RWPE2 (cell line): Measurements from ENCODE around the gene TNRC6C.

Experiments used
- ATAC-seq: fragments of 200-7000 bp; cut with Tn5 transposase; 3 replicates; pipeline ENCODE4 v1.9.1; 2021; ENCODE audit warnings: low read depth
- DNase-seq: peaks from one replicate; pipeline ENCODE4 v3.0.0-alpha.2; 2020; ENCODE audit warnings: low spot score
- H3K27ac ChIP-seq: fragments of 450-650 bp; 2 replicates; pipeline ENCODE4 v1.5.1; 2017; ENCODE audit warnings: mild to moderate bottlenecking; ENCODE audit not compliant: poor library complexity, severe bottlenecking
- H3K27me3 ChIP-seq: fragments of 250-450 bp; sonication (Bioruptor Pico); 2 replicates; pipeline ENCODE4 v1.5.1; 2021; ENCODE audit warnings: mild to moderate bottlenecking, moderate library complexity; ENCODE audit not compliant: insufficient read depth, poor library complexity, severe bottlenecking
- H3K36me3 ChIP-seq: fragments of 250-450 bp; sonication (Bioruptor Pico); 2 replicates; pipeline ENCODE4 v1.5.1; 2020; ENCODE audit warnings: low read depth, mild to moderate bottlenecking, moderate library complexity
- H3K4me1 ChIP-seq: fragments of 250-450 bp; sonication (Bioruptor Pico); 2 replicates; pipeline ENCODE4 v1.5.1; 2021; ENCODE audit warnings: mild to moderate bottlenecking, moderate library complexity; ENCODE audit not compliant: insufficient read depth, poor library complexity, severe bottlenecking
- H3K4me3 ChIP-seq: fragments of 250-450 bp; sonication (Bioruptor Pico); 2 replicates; pipeline ENCODE4 v1.5.1; 2021; ENCODE audit warnings: mild to moderate bottlenecking, moderate library complexity; ENCODE audit not compliant: severe bottlenecking
- H3K9me3 ChIP-seq: fragments of 250-450 bp; sonication (Bioruptor Pico); 2 replicates; pipeline ENCODE4 v1.5.1; 2021; ENCODE audit warnings: mild to moderate bottlenecking, moderate library complexity; ENCODE audit not compliant: severe bottlenecking
- CTCF ChIP-seq: fragments of 450-650 bp; IDR thresholded peaks from one replicate; pipeline ENCODE4 v1.5.1; 2017; ENCODE audit warnings: mild to moderate bottlenecking, moderate library complexity; ENCODE audit not compliant: poor library complexity, severe bottlenecking

TNRC6C gene

DNA sequence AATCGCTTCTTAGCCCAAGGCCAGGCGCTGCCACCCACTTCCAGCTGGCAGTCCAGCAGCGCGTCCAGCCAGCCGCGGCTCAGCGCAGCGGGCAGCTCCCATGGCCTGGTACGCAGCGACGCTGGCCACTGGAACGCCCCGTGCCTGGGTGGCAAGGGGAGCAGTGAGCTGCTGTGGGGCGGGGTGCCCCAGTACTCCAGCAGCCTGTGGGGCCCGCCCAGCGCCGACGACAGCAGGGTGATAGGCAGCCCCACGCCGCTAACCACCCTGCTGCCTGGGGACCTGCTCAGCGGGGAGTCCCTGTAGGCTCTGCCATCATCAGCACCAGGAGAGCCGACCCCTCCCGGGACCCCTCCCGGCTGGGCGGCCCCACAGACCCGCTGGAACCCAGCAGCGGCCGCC lies 146.0 kb downstream of the TNRC6C start:
- Histone ChIP-seq H3K9me3 (no peaks in the 10 kb centered on the region), H3K4me1 (no peaks in the 10 kb centered on the region), H3K4me3 (no peak overlapping the region), H3K36me3 (no peaks in the 10 kb centered on the region), H3K27me3 (no peaks in the 10 kb centered on the region), H3K27ac (no peak overlapping the region)
- ATAC-seq (no peak), DNase-seq (no peak)
- no peak for TF ChIP-seq CTCF

DNA sequence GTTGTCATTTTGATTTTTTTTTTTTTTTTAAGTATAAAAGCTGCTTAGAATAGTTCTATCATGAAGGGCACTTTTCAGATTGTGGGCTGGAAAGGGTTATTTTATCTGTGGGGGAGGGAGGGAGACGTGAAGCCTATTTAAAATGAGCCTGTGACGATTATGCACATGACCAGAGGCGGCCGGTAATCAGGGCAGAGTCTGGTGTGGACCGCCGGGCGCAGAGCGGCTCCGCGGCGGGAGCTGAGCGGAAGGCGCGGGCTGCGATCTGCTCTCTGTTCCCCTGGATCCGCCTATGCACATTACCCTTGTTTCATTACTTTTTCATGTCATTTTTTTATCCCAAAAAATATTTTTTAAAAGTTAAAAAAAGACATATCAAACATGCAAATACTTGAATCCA lies 146.6 kb downstream of the TNRC6C start:
- Histone ChIP-seq H3K9me3 (no peaks in the 10 kb centered on the region), H3K36me3 (no peaks in the 10 kb centered on the region), H3K27ac (no peak overlapping the region), H3K4me3 (no peak overlapping the region), H3K4me1 (no peaks in the 10 kb centered on the region), H3K27me3 (no peaks in the 10 kb centered on the region)
- DNase-seq, result no peak
- no peak for ATAC-seq
- TF ChIP-seq CTCF, result no peak

DNA sequence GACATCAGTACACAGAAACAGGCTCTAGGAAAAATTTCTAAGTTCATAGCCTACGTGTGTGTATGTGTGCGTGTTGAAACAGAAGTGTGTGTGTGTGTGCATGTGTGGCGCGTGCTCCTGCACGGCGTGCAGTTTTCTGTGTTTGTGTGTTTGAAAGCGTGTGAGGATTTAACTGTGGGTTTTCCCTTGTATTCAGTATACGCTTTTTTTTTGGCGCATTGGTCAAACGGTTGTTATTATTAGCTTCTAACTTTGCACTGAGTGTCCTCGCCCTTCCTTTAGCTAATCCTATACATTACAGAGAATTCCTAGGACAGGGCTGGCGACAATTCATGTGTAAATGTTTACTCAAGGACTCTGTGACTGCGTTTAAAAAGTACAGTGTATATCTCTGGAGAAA lies 147.0 kb downstream of the TNRC6C start:
- Histone ChIP-seq H3K4me3 (no peak overlapping the region), H3K36me3 (no peaks in the 10 kb centered on the region), H3K9me3 (no peaks in the 10 kb centered on the region), H3K27me3 (no peaks in the 10 kb centered on the region), H3K27ac (no peak overlapping the region), H3K4me1 (no peaks in the 10 kb centered on the region)
- ATAC-seq (no peak), DNase-seq (no peak)
- no peak for TF ChIP-seq CTCF

DNA sequence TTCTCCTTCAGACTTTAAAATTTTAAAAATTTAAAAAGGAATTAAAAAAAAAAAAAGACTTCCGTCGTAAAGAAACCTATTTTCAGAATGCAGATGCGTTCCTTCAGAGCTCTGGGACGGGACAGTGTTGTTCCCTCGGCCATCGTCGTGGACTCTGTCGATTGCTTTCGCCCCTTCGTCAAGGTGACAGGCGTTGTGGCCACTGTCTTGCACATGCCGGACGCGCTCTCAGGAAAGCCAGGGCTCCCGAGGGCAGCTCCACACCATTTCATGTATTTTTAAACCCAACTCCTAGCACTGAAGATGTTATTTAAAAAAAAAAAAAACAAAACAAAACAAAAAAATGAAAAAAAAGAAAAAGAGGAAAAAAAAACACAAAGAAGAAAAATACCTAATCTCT lies 147.7 kb downstream of the TNRC6C start:
- no peak overlapping the region for H3K4me3 ChIP-seq
- no peaks in the 10 kb centered on the region for H3K9me3 ChIP-seq
- no peaks in the 10 kb centered on the region for H3K4me1 ChIP-seq
- no peaks in the 10 kb centered on the region for H3K36me3 ChIP-seq
- DNase-seq (no peak), ATAC-seq (no peak)
- no peak overlapping the region for H3K27ac ChIP-seq
- no peaks in the 10 kb centered on the region for H3K27me3 ChIP-seq
- TF ChIP-seq CTCF, result no peak

GRCh38 chr17:78107457-78107856 lies 149.0 kb downstream of the TNRC6C start:
- no peak for TF ChIP-seq CTCF
- no peaks in the 10 kb centered on the region for H3K27me3 ChIP-seq
- ATAC-seq, result no peak

More at GRCh38 chr17:78107457-78107856, 149.0 kb downstream of the TNRC6C start:
- H3K36me3 ChIP-seq, result no peaks in the 10 kb centered on the region
- no peak overlapping the region for H3K4me3 ChIP-seq
- H3K9me3 ChIP-seq, result no peaks in the 10 kb centered on the region
- no peaks in the 10 kb centered on the region for H3K4me1 ChIP-seq
- DNase-seq, result no peak
- no peak overlapping the region for H3K27ac ChIP-seq
